ENCODE results near the gene PRRC1.

The PRRC1 gene

GRCh38 chr5:127580731-127581130 is 63.3 kb downstream of the PRRC1 start:
- DNase-seq (ENCODE audit: low read depth in 3 of 3) = no peak

- DNase-seq (ENCODE audit: low read depth in 3 of 3) = no peak
Measured at GRCh38 chr5:127581450-127581849, 64.0 kb downstream of the PRRC1 start.

GRCh38 chr5:127582773-127583370 is 65.4 kb downstream of the PRRC1 start:
- no peak for DNase-seq (ENCODE audit: low read depth in 3 of 3)

DNA sequence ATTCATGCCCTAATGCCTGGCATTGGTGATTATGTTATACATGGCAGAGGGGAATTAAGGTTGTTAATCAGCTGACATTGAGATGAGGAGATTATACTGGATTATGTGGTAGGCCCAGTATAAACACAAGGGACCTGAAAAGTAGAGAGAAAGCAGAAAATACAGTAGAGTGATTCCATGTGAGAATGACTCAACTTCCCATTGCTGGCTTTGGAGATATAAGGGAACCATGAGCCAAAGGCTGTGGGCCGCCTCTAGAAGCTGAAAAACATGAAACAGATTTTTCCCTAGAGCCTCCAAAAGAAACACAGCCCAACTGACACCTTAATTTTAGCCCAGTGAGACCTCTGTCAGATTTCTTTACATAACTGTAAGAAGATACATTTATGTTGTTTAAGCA is 66.4 kb downstream of the PRRC1 start:
- no peak for DNase-seq (ENCODE audit: low read depth in 3 of 3)

DNA sequence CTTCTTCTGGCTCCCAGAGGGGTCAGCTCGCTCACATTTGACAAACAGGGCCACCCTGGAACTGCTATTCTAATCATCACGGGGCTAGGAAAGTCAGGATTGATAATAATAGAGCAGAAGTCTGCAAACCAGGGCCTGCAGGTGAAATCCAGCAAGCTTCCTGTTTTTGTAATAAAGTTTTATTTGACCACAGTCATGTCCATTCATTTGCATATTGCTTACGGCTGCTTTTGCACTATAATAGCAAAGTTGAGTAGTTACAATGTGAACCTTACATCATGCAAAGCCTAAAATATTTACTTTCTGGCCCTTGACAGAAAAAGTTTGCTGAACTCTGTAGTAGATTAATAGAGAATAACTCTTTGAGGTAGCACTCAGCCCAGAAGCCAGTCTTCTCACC is 68.2 kb downstream of the PRRC1 start:
- no peak for DNase-seq (ENCODE audit: low read depth in 3 of 3)

DNA sequence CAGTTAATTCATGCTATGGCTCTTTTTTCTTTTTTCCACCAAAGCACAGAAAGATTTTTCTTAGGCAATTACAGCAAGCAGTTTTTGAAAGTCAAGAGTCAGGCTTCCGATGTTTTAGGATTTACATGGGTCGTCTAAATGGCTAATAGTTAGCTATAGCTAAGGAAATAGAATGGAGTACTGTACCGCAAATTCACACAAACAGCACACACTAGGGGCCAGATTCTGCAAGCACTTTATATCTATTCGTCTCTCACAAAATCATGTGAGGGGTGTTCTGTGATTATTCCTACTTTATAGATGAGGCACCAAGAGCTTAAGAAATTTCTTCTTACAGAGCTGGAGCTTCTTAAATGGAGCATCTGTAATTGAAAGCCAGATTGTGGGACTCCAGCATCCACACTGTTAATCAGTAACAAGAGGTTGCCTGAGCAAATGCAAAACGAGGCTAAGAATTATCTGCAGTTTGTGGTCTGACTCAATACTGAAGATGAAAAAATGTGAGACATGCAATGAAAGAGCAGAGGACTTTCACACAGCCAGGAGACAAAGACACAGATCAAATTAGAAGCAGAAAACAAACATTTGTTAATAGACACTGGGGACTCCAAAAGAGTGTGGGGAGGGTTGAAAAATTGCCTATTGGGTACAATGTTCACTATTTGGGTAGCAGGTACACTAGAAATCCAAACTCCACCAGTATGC is 68.8 kb downstream of the PRRC1 start:
- DNase-seq (ENCODE audit: low read depth in 3 of 3) = no peak

- no peak for DNase-seq (ENCODE audit: low read depth in 3 of 3)
Measured at GRCh38 chr5:127586811-127587210, 69.4 kb downstream of the PRRC1 start.

DNA sequence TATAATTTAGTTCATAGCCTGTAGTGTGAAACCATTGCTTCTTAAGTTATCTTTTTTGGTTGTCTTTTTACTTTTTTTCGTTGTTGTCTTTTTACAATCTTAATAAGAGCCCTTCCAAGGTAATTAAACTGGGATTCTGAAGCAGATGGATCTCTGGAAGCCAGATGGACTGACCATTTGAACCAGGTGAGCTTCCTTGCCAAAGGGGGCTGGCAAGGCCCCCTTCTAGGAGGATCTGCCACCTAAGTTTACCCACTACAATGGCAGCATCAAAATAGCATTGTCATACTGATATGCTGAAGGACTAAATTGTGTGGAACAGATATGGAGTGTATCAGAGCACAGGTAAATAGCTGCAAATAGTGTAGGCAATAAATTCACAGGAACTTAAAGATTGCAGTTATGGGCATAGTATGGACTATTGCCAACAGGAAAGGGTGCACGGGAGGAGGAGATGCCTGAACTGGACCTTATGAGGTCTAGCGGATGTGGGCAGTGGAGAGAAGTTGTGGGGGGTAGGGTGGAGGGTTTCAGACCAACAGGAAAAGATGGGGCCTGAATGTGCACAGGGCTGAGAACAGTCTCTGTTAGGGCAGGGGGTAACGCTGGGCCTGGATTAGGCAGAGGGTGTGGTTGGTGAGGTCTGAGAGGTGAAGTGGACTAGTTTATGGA is 69.9 kb downstream of the PRRC1 start:
- no peak for DNase-seq (ENCODE audit: low read depth in 3 of 3)

DNA sequence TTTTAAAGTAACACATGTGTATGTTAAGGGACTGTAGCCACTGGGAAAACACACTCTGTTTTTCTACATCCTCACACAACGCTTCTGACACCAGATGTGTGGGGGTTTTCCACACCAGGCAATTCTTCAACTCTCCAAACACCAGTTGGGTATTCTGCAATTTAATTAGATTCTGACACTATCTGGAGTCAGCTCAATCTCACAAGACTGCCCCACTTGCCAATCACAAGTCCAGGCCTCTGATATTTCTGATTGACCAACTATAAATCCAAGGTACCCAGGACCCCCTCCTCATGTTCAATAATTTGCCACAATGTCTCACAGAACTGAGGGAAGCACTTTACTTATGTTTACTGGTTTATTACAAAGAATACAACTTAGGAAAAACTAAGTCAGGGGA is 70.9 kb downstream of the PRRC1 start:
- no peak for DNase-seq (ENCODE audit: low read depth in 3 of 3)

- DNase-seq (ENCODE audit: low read depth in 3 of 3) = no peak
Measured at GRCh38 chr5:127589309-127590030, 72.0 kb downstream of the PRRC1 start.

- no peak for DNase-seq (ENCODE audit: low read depth in 3 of 3)
Measured at GRCh38 chr5:127590156-127590722, 72.8 kb downstream of the PRRC1 start.

- DNase-seq (ENCODE audit: low read depth in 3 of 3) = no peak
Measured at GRCh38 chr5:127595484-127596368, 78.3 kb downstream of the PRRC1 start.

- DNase-seq (ENCODE audit: low read depth in 3 of 3) = no peak
Measured at GRCh38 chr5:127596501-127596900, 79.1 kb downstream of the PRRC1 start.

DNA sequence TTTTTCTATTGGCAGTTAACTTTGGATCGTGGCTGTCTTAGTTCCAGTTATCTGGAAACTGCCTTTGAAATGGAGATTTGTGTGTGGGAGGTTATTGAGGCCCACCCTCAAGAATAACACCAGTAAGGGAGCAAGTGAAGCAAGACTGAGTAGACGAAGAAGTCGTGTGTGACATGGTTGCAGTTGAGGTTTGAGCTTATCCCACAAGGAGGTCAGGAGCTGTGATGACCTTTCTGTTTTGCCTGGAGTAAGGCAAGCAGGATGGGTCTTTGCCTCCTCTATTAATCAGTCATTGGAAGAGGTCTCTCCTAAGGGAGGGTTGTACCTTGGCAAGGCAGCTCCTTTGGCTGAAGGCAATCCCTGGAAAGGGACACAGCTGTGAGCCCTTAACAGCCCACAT is 81.9 kb downstream of the PRRC1 start:
- DNase-seq (ENCODE audit: low read depth in 3 of 3) = no peak

DNA sequence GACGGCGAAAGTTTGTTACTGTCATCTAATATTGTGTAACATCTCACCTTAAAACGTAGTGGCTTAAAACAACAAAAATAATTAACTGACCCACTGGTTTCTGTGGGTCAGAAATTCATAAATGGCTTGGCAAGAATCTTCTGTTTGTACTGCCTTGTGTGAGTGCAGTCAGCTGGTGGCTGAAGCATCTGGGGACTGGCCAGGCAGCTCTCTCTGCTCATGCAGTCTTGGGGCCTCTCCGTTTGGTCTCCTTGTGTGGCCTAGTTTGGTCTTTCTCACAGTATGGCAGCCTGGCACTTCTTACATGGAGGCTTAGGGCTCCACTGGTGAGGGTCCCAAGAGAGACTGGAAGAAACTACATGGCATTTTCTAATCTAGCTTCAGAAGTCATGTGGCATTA is 82.4 kb downstream of the PRRC1 start:
- no peak for DNase-seq (ENCODE audit: low read depth in 3 of 3)

GRCh38 chr5:127601111-127601510 is 83.7 kb downstream of the PRRC1 start:
- DNase-seq (ENCODE audit: low read depth in 3 of 3) = no peak

DNA sequence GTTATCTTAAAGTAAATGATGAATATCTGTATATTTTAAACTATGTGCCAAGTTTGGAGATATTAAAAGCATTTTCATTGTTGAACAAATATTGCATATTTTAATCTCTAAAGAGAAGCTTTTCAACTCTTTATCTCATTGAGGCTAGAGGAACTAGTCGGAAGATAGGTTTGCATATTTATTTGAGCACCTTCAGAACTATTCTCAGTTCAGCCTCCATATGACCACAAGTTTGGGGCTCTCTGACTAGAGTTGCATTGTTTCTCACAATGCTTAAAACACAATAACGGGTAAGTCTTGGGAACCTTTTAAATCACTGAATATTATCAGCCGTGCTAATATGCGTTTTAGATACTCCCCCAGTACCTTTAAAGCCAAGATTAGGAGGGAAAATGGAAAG is 84.2 kb downstream of the PRRC1 start:
- no peak for DNase-seq (ENCODE audit: low read depth in 3 of 3)

DNA sequence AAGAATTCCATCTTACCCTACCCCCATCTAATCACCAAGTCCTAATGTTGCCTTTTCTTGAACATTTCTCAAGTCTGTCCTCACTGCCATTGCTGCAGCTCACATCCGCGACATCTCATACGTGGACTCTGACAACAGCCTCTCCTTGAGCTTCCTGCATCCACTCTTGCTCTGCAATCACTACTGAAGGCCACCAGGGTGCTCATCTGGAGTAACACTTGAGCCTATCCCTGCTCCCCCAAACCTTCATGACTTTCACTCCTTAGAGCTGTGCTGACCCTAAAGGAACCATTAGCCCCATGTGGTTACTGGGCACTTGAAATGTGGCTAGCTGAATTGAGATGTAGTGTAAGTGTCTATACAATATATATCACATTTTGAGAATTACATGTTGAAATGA is 85.0 kb downstream of the PRRC1 start:
- DNase-seq (ENCODE audit: low read depth in 3 of 3) = no peak

DNA sequence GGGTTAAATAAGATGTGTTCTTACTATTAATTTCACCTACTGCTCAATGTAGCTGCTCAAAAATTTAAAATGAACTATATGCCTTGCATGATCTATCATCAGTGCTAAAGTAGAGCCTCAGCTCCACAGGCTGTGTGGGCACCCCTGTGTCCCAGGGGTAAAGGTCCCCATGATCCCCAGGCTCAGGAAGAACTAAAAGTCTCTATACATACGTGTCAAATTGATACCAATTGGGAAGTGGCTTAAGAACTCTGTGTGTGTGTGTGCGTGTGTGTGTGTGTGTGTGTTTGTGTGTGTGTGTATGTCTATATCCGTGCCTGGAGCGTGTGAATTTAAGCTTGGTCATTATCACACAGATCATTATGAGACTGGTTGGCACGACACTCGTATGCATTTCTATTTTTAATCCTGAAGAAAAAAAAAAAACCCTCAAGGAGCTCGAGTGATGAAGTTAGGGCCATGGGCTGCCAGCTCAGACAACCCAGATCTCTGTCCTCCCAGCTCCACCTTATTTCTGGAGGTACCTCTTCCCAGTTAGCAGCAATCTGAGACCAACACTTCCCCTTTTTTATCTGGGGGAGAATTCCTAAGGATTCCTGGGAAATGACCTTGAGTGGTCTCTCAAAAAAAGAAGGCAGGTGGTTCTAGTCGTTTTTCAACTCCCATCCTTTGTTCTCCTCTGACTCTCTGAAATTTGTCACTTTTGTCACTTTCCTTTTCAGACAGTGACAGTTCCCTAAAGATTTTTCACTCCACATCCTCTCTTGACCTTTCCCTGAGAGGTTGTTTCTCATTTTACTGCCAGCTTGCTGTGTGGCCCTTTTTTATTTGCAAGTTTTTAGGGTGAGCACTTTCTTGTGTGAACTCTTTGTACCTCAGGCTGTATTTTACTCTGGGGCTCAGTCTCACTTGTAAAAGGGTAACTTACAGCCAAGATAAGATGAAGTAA is 85.7 kb downstream of the PRRC1 start:
- no peak for DNase-seq (ENCODE audit: low read depth in 3 of 3)
